ENCODE measurements around the gene SETD2. TPM values are rescaled to one million over a fixed set of nuclear protein-coding genes. Genes with fewer than 3 reads are reported as not detected.

SETD2 gene
- total and polyA plus RNA-seq, 2 of the 8 experiments (the other 6 are each of a cell fraction or from before 2014, with no cell fraction given) = 15.7 to 46.3 TPM

DNA sequence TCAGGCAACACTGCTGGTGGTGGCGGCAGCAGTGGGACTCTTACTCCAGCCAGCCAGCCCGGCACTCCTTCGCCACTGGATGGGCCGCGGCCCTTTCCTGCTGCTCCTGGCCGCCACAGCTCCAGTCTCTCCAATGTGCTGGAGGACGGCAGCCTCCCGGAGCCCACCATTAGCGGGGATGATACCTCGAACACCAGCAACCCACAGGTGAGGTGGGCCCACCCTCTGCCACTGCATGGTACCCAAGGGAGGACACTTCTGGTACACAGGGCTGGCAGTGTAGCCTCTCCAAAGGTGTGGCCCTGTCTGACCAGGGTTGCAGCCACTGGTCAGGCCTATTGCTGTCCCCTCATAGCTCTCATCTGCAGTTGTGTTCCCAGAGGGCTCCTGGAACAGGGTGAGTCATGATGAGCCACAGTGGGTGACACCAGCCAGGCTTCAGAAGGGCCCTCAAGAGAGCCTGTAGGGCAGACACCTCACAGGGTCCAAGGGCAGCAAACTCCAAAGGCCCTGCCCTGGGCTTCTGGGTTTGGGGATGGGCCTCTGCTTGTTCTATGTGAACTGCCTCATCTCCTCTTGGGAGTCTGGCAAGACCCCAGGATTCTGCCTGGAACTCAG, 163.6 kb downstream of the SETD2 start (continued):
- no peak for TF ChIP-seq ATF2 (IDR thresholded peaks at IDR 0.05; ENCODE audit: low read length)
- TF ChIP-seq TCF12 (IDR thresholded peaks at IDR 0.05; ENCODE audit: low read depth, low read length) = no peak
- no peak for TF ChIP-seq SRF (IDR thresholded peaks at IDR 0.05; ENCODE audit: low read depth, low read length)
- no peak for TF ChIP-seq POLR2AphosphoS5 (IDR thresholded peaks at IDR 0.05; ENCODE audit: low read depth, low read length)

Data from H1 (cell line).